ENCODE data around the gene FAM174B.

FAM174B gene

GRCh38 chr15:92634671-92635201, 20.8 kb downstream of the FAM174B start:
- ChIA-PET POLR2A (no interaction called here), CTCF (interaction anchor here (1.2 to 1.8 kb wide), 5 partner anchors 9 to 80 kb away, joined by 3 to 6 read pairs (median 3); no protein-coding TSS in a partner anchor)
- no peak for TF ChIP-seq CTCF (IDR thresholded peaks at IDR 0.05; ENCODE audit: control extremely low read depth, extremely low read depth, low read depth, missing control alignments)
- DNase-seq (ENCODE audit: extremely low spot score) = no peak

GRCh38 chr15:92634060-92634459, 21.5 kb downstream of the FAM174B start:
- POLR2A ChIA-PET = no interaction called here
- no peak for DNase-seq (ENCODE audit: extremely low spot score)
- no peak for TF ChIP-seq CTCF (IDR thresholded peaks at IDR 0.05; ENCODE audit: control extremely low read depth, extremely low read depth, low read depth, missing control alignments)
- CTCF ChIA-PET = interaction anchor here (1.4 kb wide), 1 partner anchor 81 kb away, joined by 3 read pairs; no protein-coding TSS in a partner anchor

GRCh38 chr15:92633418-92633817, 22.2 kb downstream of the FAM174B start:
- TF ChIP-seq CTCF (IDR thresholded peaks at IDR 0.05; ENCODE audit: control extremely low read depth, extremely low read depth, low read depth, missing control alignments) = no peak
- DNase-seq (ENCODE audit: extremely low spot score) = no peak
- POLR2A ChIA-PET = no interaction called here
- CTCF ChIA-PET = no interaction called here

- DNase-seq (ENCODE audit: extremely low spot score) = no peak
- ChIA-PET CTCF (interaction anchor here (0.8 kb wide), 1 partner anchor 82 kb away, joined by 3 read pairs; no protein-coding TSS in a partner anchor), POLR2A (no interaction called here)
- TF ChIP-seq CTCF (IDR thresholded peaks at IDR 0.05; ENCODE audit: control extremely low read depth, extremely low read depth, low read depth, missing control alignments) = no peak
Measured at GRCh38 chr15:92633001-92633400, 22.6 kb downstream of the FAM174B start.

- TF ChIP-seq CTCF (IDR thresholded peaks at IDR 0.05; ENCODE audit: control extremely low read depth, extremely low read depth, low read depth, missing control alignments) = no peak
- ChIA-PET POLR2A (no interaction called here), CTCF (no interaction called here)
- no peak for DNase-seq (ENCODE audit: extremely low spot score)
Measured at GRCh38 chr15:92631721-92632120, 23.9 kb downstream of the FAM174B start.

GRCh38 chr15:92629975-92630626, 25.5 kb downstream of the FAM174B start:
- ChIA-PET POLR2A (no interaction called here), CTCF (interaction anchor here (1.0 to 1.4 kb wide), 5 partner anchors 18 to 179 kb away, joined by 3 to 5 read pairs (median 3); no protein-coding TSS in a partner anchor)
- DNase-seq (ENCODE audit: extremely low spot score) = no peak
- TF ChIP-seq CTCF (IDR thresholded peaks at IDR 0.05; ENCODE audit: control extremely low read depth, extremely low read depth, low read depth, missing control alignments) = no peak

All from GM10248 (cell line).